Measurements from ENCODE around the gene ST8SIA4. TPM values are rescaled to one million over a fixed set of nuclear protein-coding genes. Genes with fewer than 3 reads are reported as not detected.

Gene ST8SIA4
- total RNA-seq, 2 experiments from 2014 or later, result 35.5 to 36.1 TPM

- no peaks in the 10 kb centered on the region for H3K36me3 Mint-ChIP-seq (ENCODE audit: low read depth)
- DNase-seq, result no peak
- no peak overlapping the region for H3K27ac Mint-ChIP-seq
- no peaks in the 10 kb centered on the region for H3K9me3 Mint-ChIP-seq
- H3K27me3 Mint-ChIP-seq, result peaks cover 4% of the 10 kb centered on the region
- no peaks in the 10 kb centered on the region for H3K4me1 Mint-ChIP-seq
- ChIA-PET POLR2A (no interaction called here), CTCF (no interaction called here)
- no peak overlapping the region for H3K4me3 Mint-ChIP-seq
Measured at GRCh38 chr5:100761192-100761591, 141.9 kb downstream of the ST8SIA4 start.

- H3K4me1 Mint-ChIP-seq, result no peaks in the 10 kb centered on the region
- DNase-seq, result no peak
- CTCF ChIA-PET, result no interaction called here
- no peak overlapping the region for H3K27ac Mint-ChIP-seq
- no peaks in the 10 kb centered on the region for H3K36me3 Mint-ChIP-seq (ENCODE audit: low read depth)
- no peaks in the 10 kb centered on the region for H3K9me3 Mint-ChIP-seq
- POLR2A ChIA-PET, result no interaction called here
- peaks cover 2% of the 10 kb centered on the region for H3K27me3 Mint-ChIP-seq
- H3K4me3 Mint-ChIP-seq, result no peak overlapping the region
Measured at GRCh38 chr5:100760688-100761087, 142.4 kb downstream of the ST8SIA4 start.

GRCh38 chr5:100758780-100759179, 144.3 kb downstream of the ST8SIA4 start:
- H3K9me3 Mint-ChIP-seq, result no peaks in the 10 kb centered on the region
- H3K27me3 Mint-ChIP-seq, result peaks cover 4% of the 10 kb centered on the region
- ChIA-PET POLR2A (no interaction called here), CTCF (no interaction called here)
- no peak for DNase-seq
- no peaks in the 10 kb centered on the region for H3K4me1 Mint-ChIP-seq
- H3K36me3 Mint-ChIP-seq (ENCODE audit: low read depth), result no peaks in the 10 kb centered on the region
- no peak overlapping the region for H3K27ac Mint-ChIP-seq
- no peak overlapping the region for H3K4me3 Mint-ChIP-seq

GRCh38 chr5:100758306-100758705, 144.8 kb downstream of the ST8SIA4 start:
- Mint-ChIP-seq H3K36me3 (ENCODE audit: low read depth) (no peaks in the 10 kb centered on the region), H3K27ac (no peak overlapping the region), H3K9me3 (no peaks in the 10 kb centered on the region), H3K27me3 (peaks cover 4% of the 10 kb centered on the region), H3K4me1 (no peaks in the 10 kb centered on the region), H3K4me3 (no peak overlapping the region)
- ChIA-PET POLR2A (no interaction called here), CTCF (no interaction called here)
- no peak for DNase-seq

GRCh38 chr5:100757618-100758017, 145.5 kb downstream of the ST8SIA4 start:
- Mint-ChIP-seq H3K36me3 (ENCODE audit: low read depth) (no peaks in the 10 kb centered on the region), H3K27me3 (peaks cover 7% of the 10 kb centered on the region), H3K9me3 (no peaks in the 10 kb centered on the region), H3K4me1 (no peaks in the 10 kb centered on the region), H3K4me3 (no peak overlapping the region), H3K27ac (no peak overlapping the region)
- ChIA-PET POLR2A (no interaction called here), CTCF (no interaction called here)
- DNase-seq, result no peak

Small RNA genes lying within 50 kb of the gene (microRNA-seq; reads per million reads assigned to microRNA genes)
- gene MIR548P (ENCODE audit: borderline microRNAs expressed, borderline replicate concordance), result not detected
